ENCODE data around the gene COL4A2. TPM values are rescaled to one million over a fixed set of nuclear protein-coding genes. Genes with fewer than 3 reads are reported as not detected.

Gene COL4A2
- total and polyA plus RNA-seq, 4 donors = 8.0 to 45.2 (median 40.3) TPM

DNA sequence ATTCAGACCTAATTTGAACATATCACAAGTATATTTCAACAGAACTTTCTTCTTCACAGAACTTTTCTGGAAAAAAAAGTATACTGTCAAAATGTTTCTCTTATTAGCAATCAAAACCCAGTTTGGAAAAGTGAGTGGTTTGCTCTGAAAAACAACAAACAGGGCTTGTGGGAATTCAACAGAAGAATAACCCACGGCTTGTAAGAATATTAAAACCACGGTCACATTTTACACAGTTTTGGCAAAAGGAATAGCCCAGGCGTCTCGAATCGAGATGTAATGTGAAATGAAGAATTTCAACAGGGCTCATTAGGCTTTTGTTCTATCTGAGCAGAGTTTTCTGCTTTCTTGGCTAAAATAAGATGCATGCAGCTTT, 70.7 kb downstream of the COL4A2 start (continued):
- TF ChIP-seq FOXA1 (IDR thresholded peaks at IDR 0.05) (no peak), HNF4A (conservative IDR thresholded peaks at IDR 0.05) (no peak), GABPA (IDR thresholded peaks at IDR 0.05 in 1 of 2, conservative IDR thresholded peaks at IDR 0.05 in 1 of 2) (no peak), YY1 (IDR thresholded peaks at IDR 0.05) (no peak)

GRCh38 chr13:110379358-110379757, 72.3 kb downstream of the COL4A2 start:
- no peak overlapping the region for H3K4me3 ChIP-seq (ENCODE audit: low read depth in 1 of 3, low read length in 3 of 3)
- H3K4me1 ChIP-seq (ENCODE audit: control insufficient read depth in 4 of 4, insufficient read depth in 4 of 4, low read length in 3 of 4) = no peaks in the 10 kb centered on the region
- H3K9me3 ChIP-seq (ENCODE audit: control insufficient read depth in 4 of 4, low read length in 3 of 4) = no peaks in the 10 kb centered on the region
- no peak overlapping the region for H3K27ac ChIP-seq (ENCODE audit: low read depth in 1 of 2, low read length in 2 of 2)
- H3K36me3 ChIP-seq (ENCODE audit: control insufficient read depth in 4 of 4, insufficient read depth in 3 of 4, low read depth in 1 of 4, low read length in 3 of 4) = no peaks in the 10 kb centered on the region
- no peak for DNase-seq (ENCODE audit: low spot score)
- TF ChIP-seq RXRA (IDR thresholded peaks at IDR 0.05) = no peak
- WGBS = 86% methylated on average over 9 of the region's 9 CpGs
- no peak overlapping the region for H3K9ac ChIP-seq (ENCODE audit: low read depth in 1 of 2, low read length in 2 of 2)
- H3K27me3 ChIP-seq (ENCODE audit: control insufficient read depth in 4 of 4, insufficient read depth in 4 of 4, low read length in 3 of 4) = peaks cover 0 to 7% (median 1%) of the 10 kb centered on the region in 4 donors

DNA sequence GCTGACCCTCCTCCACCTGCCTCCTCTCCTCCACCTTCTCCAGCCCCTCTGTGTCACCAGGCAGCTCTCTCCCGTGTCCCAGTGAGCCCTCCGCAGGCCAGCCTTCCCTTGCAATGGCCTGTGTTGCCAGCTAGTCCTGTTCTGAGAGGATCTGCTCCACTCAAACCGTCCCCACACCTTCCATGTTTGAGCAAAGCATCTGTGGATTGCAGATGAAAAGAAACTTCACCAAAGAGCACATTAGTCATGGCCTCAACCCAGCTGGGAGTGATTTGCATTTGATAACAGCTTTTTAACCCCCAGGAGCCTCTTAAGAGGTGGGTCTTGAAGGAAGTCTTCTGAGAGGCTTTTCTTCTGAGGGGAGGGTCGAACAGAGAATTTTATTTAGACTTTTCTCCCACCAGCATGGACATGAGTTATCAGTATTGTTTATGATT, 72.8 kb downstream of the COL4A2 start:
- Histone ChIP-seq H3K27me3 (ENCODE audit: control insufficient read depth in 4 of 4, insufficient read depth in 4 of 4, low read length in 3 of 4) (peaks cover 0 to 7% (median 1%) of the 10 kb centered on the region in 4 donors), H3K9me3 (ENCODE audit: control insufficient read depth in 4 of 4, low read length in 3 of 4) (no peaks in the 10 kb centered on the region), H3K4me1 (ENCODE audit: control insufficient read depth in 4 of 4, insufficient read depth in 4 of 4, low read length in 3 of 4) (no peaks in the 10 kb centered on the region), H3K9ac (ENCODE audit: low read depth in 1 of 2, low read length in 2 of 2) (no peak overlapping the region), H3K4me3 (ENCODE audit: low read depth in 1 of 3, low read length in 3 of 3) (no peak overlapping the region), H3K27ac (ENCODE audit: low read depth in 1 of 2, low read length in 2 of 2) (no peak overlapping the region), H3K36me3 (ENCODE audit: control insufficient read depth in 4 of 4, insufficient read depth in 3 of 4, low read depth in 1 of 4, low read length in 3 of 4) (no peaks in the 10 kb centered on the region)
- no peak for DNase-seq (ENCODE audit: low spot score)
- 47% methylated on average over 4 of the region's 4 CpGs for WGBS
- no peak for TF ChIP-seq JUND (IDR thresholded peaks at IDR 0.05)
- TF ChIP-seq FOXA1 (IDR thresholded peaks at IDR 0.05) = no peak
- TF ChIP-seq CTCF (IDR thresholded peaks at IDR 0.05; ENCODE audit: low read depth, low read length, missing input control) = no peak
- TF ChIP-seq TAF1 (conservative IDR thresholded peaks at IDR 0.05) = no peak
- TF ChIP-seq ATF3 (IDR thresholded peaks at IDR 0.05) = no peak
- TF ChIP-seq NR2F2 (IDR thresholded peaks at IDR 0.05) = no peak
- TF ChIP-seq EGR1 (IDR thresholded peaks at IDR 0.05; ENCODE audit: low read depth in 2 of 2) = no peak
- TF ChIP-seq, protein P1, sequence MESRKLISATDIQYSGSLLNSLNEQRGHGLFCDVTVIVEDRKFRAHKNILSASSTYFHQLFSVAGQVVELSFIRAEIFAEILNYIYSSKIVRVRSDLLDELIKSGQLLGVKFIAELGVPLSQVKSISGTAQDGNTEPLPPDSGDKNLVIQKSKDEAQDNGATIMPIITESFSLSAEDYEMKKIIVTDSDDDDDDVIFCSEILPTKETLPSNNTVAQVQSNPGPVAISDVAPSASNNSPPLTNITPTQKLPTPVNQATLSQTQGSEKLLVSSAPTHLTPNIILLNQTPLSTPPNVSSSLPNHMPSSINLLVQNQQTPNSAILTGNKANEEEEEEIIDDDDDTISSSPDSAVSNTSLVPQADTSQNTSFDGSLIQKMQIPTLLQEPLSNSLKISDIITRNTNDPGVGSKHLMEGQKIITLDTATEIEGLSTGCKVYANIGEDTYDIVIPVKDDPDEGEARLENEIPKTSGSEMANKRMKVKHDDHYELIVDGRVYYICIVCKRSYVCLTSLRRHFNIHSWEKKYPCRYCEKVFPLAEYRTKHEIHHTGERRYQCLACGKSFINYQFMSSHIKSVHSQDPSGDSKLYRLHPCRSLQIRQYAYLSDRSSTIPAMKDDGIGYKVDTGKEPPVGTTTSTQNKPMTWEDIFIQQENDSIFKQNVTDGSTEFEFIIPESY (IDR thresholded peaks at IDR 0.05) = no peak
- no peak for TF ChIP-seq SP1 (IDR thresholded peaks at IDR 0.05)
- no peak for TF ChIP-seq MAX (IDR thresholded peaks at IDR 0.05)
- no peak for TF ChIP-seq FOXA2 (IDR thresholded peaks at IDR 0.05)
- no peak for TF ChIP-seq HNF4A (conservative IDR thresholded peaks at IDR 0.05)
- no peak for TF ChIP-seq YY1 (IDR thresholded peaks at IDR 0.05)
- no peak for TF ChIP-seq RAD21 (IDR thresholded peaks at IDR 0.05)
- no peak for TF ChIP-seq GABPA (IDR thresholded peaks at IDR 0.05 in 1 of 2, conservative IDR thresholded peaks at IDR 0.05 in 1 of 2)
- TF ChIP-seq, protein P2, sequence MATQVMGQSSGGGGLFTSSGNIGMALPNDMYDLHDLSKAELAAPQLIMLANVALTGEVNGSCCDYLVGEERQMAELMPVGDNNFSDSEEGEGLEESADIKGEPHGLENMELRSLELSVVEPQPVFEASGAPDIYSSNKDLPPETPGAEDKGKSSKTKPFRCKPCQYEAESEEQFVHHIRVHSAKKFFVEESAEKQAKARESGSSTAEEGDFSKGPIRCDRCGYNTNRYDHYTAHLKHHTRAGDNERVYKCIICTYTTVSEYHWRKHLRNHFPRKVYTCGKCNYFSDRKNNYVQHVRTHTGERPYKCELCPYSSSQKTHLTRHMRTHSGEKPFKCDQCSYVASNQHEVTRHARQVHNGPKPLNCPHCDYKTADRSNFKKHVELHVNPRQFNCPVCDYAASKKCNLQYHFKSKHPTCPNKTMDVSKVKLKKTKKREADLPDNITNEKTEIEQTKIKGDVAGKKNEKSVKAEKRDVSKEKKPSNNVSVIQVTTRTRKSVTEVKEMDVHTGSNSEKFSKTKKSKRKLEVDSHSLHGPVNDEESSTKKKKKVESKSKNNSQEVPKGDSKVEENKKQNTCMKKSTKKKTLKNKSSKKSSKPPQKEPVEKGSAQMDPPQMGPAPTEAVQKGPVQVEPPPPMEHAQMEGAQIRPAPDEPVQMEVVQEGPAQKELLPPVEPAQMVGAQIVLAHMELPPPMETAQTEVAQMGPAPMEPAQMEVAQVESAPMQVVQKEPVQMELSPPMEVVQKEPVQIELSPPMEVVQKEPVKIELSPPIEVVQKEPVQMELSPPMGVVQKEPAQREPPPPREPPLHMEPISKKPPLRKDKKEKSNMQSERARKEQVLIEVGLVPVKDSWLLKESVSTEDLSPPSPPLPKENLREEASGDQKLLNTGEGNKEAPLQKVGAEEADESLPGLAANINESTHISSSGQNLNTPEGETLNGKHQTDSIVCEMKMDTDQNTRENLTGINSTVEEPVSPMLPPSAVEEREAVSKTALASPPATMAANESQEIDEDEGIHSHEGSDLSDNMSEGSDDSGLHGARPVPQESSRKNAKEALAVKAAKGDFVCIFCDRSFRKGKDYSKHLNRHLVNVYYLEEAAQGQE (IDR thresholded peaks at IDR 0.05) = no peak
- no peak for TF ChIP-seq HNF4G (IDR thresholded peaks at IDR 0.05)
- no peak for TF ChIP-seq RXRA (IDR thresholded peaks at IDR 0.05)

Data from liver (tissue), 9 donors.